GM12878 (cell line): Measurements from ENCODE around the gene FUBP1. TPM values are rescaled to one million over a fixed set of nuclear protein-coding genes. Genes with fewer than 3 reads are reported as not detected.

Experiments used
- ATAC-seq: fragments of 200-7000 bp; cut with Tn5 transposase; 3 replicates; pipeline ENCODE4 v1.9.1; 2020; ENCODE audit warnings: mild to moderate bottlenecking, moderate library complexity
- BruUV-seq: library from RNA; stranded (reverse); fragments of 400-500 nt; replicated peaks from 2 replicates; lab custom pipeline; 2021; lab: Mats Ljungman, UMichigan
- CTCF ChIA-PET: fragments of 300-600 bp; sonication (Branson Sonifier 250); formaldehyde crosslinking; extraction: SDS; loops from one replicate; lab custom pipeline; 2021; ENCODE audit warnings: inconsistent platforms; lab: Yijun Ruan, JAX
- POLR2A ChIA-PET: fragments of 350-600 bp; formaldehyde crosslinking; extraction: SDS; loops from one replicate; lab custom pipeline; 2021; ENCODE audit warnings: inconsistent platforms; lab: Charles Lee
- RAD21 ChIA-PET: fragments of 300-600 bp; sonication (Branson Sonifier 250); formaldehyde crosslinking; loops from one replicate; lab custom pipeline; 2023; ENCODE audit warnings: antibody characterized with exemption; ENCODE audit not compliant: unreplicated experiment; lab: Charles Lee
- SMC1A ChIA-PET: fragments of 300-600 bp; sonication (Branson Sonifier 250); formaldehyde crosslinking; loops from one replicate; lab custom pipeline; 2023; ENCODE audit not compliant: unreplicated experiment, uncharacterized antibody; lab: Charles Lee
- DNase-seq: peaks from one replicate; pipeline ENCODE4 v3.0.0-alpha.2; 2011; ENCODE audit warnings: low read depth, low spot score
- FAIRE-seq: peaks from 3 replicates; lab custom pipeline; 2011; peaks lifted over from hg19 to GRCh38; lab: Jason Lieb, UNC
- H2AFZ ChIP-seq: 2 replicates; pipeline ENCODE4 v1.6.0; 2011; ENCODE audit warnings: low read depth, low read length, control low read depth; ENCODE audit not compliant: control insufficient read depth
- H3K27ac ChIP-seq: 2 replicates; pipeline ENCODE4 v1.5.1; 2011; ENCODE audit warnings: control low read depth; ENCODE audit not compliant: control insufficient read depth, insufficient read depth
- H3K27me3 ChIP-seq, 2 experiments: replicated peaks in 1 of 2; 2 replicates each; pipeline versions ENCODE4 v1.6.0 to v1.6.1; 2011; ENCODE audit warnings: low read length in 1 of 2; ENCODE audit not compliant: control insufficient read depth in 2 of 2, insufficient read depth in 2 of 2
- H3K36me3 ChIP-seq, 2 experiments: 2 replicates each; pipeline ENCODE4 v1.5.1; 2011; ENCODE audit warnings: low read length in 1 of 2; ENCODE audit not compliant: control insufficient read depth in 2 of 2, insufficient read depth in 2 of 2
- H3K4me1 ChIP-seq: 2 replicates; pipeline ENCODE4 v1.6.1; 2011; ENCODE audit warnings: mild to moderate bottlenecking, low read length, moderate library complexity, mixed read lengths; ENCODE audit not compliant: control insufficient read depth, insufficient read depth
- H3K4me2 ChIP-seq: 2 replicates; pipeline ENCODE4 v1.6.0; 2011; ENCODE audit warnings: control low read depth; ENCODE audit not compliant: control insufficient read depth, insufficient read depth
- H3K4me3 ChIP-seq: fragments of 200-600 bp; sonication (generic); 2 replicates; pipeline ENCODE4 v1.5.1; 2016
- H3K79me2 ChIP-seq: 2 replicates; pipeline ENCODE4 v1.6.0; 2011; ENCODE audit warnings: low read length; ENCODE audit not compliant: control insufficient read depth, insufficient read depth
- H3K9ac ChIP-seq: 2 replicates; pipeline ENCODE4 v1.8.0; 2011; ENCODE audit warnings: low read length, control low read depth, mixed read lengths; ENCODE audit not compliant: control insufficient read depth, insufficient read depth
- H3K9me3 ChIP-seq: replicated peaks from 3 replicates; pipeline ENCODE4 v1.5.1; 2011; ENCODE audit warnings: mild to moderate bottlenecking, low read length; ENCODE audit not compliant: control insufficient read depth, insufficient read depth
- H4K20me1 ChIP-seq: 2 replicates; pipeline ENCODE4 v1.6.0; 2011; ENCODE audit not compliant: control insufficient read depth, insufficient read depth
- BCL11A ChIP-seq: IDR thresholded peaks from 2 replicates; pipeline ENCODE4 v1.6.1; 2011; ENCODE audit warnings: low read depth, low read length
- CBX5 ChIP-seq: sonication (generic); IDR thresholded peaks from 2 replicates; pipeline ENCODE4 v1.6.1; 2016; ENCODE audit warnings: low read depth, moderate library complexity, mild to moderate bottlenecking, inconsistent platforms
- KDM1A ChIP-seq: fragments of 200-600 bp; sonication (generic); IDR thresholded peaks from 2 replicates; pipeline ENCODE4 v1.6.1; 2016; ENCODE audit warnings: borderline replicate concordance
- RAD51 ChIP-seq: fragments of 450-650 bp; IDR thresholded peaks from 2 replicates; pipeline ENCODE4 v1.6.1; 2016; ENCODE audit warnings: moderate library complexity, mild to moderate bottlenecking, inconsistent platforms
- SPI1 ChIP-seq: IDR thresholded peaks from 2 replicates; pipeline ENCODE4 v1.6.1; 2011; ENCODE audit warnings: low read depth, mild to moderate bottlenecking, low read length, moderate library complexity, borderline replicate concordance; ENCODE audit not compliant: insufficient read depth
- YBX1 ChIP-seq: fragments of 450-650 bp; IDR thresholded peaks from 2 replicates; pipeline ENCODE4 v1.6.1; 2016; ENCODE audit warnings: antibody characterized with exemption
- ZNF207 ChIP-seq: fragments of 450-650 bp; IDR thresholded peaks from 2 replicates; pipeline ENCODE4 v1.6.1; 2014; ENCODE audit warnings: antibody characterized with exemption, mild to moderate bottlenecking, borderline replicate concordance
- WGBS: methylation state at CpG from one replicate; pipeline ENCODE4 v1.1.6; 2016; ENCODE audit warnings: low lambda C conversion rate; ENCODE audit not compliant: insufficient replicate concordance, insufficient coverage; ENCODE audit errors: missing lambda C conversion rate; 5-methylcytosine and 5-hydroxymethylcytosine counted together
- in situ Hi-C: fragments of 300-500 bp; cut with MboI; formaldehyde crosslinking; loops from 9 replicates; pipeline ENCODE4 v1.14.3; 2018; ENCODE audit warnings: mixed read lengths
- intact Hi-C: fragments of 100-400 bp; cut with micrococcal nuclease; formaldehyde crosslinking; loops from one replicate; pipeline ENCODE4 v1.14.2; 2022; ENCODE audit not compliant: unreplicated experiment
- polyA plus RNA-seq, 11 experiments: library from polyadenylated mRNA; depleted of rRNA in 4 of 11; unstranded in 6 of 11; stranded (reverse) in 5 of 11; fragments of >200 nt; fragmentation: Nextera tagmentation in 4 of 11; fragmentation: Illumina TruSeq in 1 of 11; extraction: Ambion mirVana in 4 of 11; extraction: Trizol in 1 of 11; gene quantifications; 1 replicate in 1 of 11; 2 replicates in 10 of 11; pipeline versions ENCODE4 v1.2.1 to v1.2.3, GENCODE V29; 2011 to 2016; ENCODE audit warnings: inconsistent platforms in 2 of 11, missing spikeins in 2 of 11, low read depth in 1 of 11
- total RNA-seq, 4 experiments: library from RNA; depleted of rRNA in 3 of 4; stranded (reverse); fragments of >200 nt in 3 of 4; fragmentation: Illumina TruSeq in 1 of 4; extraction: Trizol in 1 of 4; gene quantifications; 2 replicates each; pipeline versions ENCODE4 v1.2.1 to v1.2.3, GENCODE V29; 2013 to 2021
- TF ChIP-seq, protein P1 (sequence below): fragments of 450-650 bp; conservative IDR thresholded peaks from 2 replicates; pipeline ENCODE4 v1.6.1; 2017; ENCODE audit warnings: mild to moderate bottlenecking, moderate library complexity

FUBP1 gene
- total and polyA plus RNA-seq, 10 of the 15 experiments (the other 5 are each of a cell fraction or from before 2014, with no cell fraction given): 110 to 343 (median 191) TPM

DNA sequence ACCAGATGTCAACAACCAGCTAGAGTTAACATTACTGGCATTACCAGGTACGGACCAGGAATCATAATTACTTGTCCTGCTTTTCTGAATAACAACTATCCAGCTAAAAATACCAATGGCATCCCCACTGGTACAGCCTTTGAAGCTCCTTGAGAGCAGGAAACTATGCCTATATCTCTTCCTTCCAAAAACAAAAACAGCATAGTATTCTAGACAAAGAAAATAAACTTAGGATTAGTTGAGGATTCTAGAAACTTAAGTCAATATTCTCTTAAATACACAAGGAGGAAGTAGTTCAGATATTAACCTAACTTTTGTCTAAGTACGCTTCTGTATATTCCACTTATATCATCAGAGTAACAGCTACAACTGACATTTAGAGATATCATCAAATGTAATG lies 3.0 kb downstream of the FUBP1 start:
- no peak for DNase-seq
- in situ Hi-C loops (no loop called here), intact Hi-C loops (loop anchor here (2.0 to 5.0 kb wide), 5 partner anchors 139 to 1039 kb away; partner anchors contain the start of gene ZZZ3)
- peak overlapping the region; percentile 95 for H3K4me3 ChIP-seq
- H3K4me1 ChIP-seq: no peaks in the 10 kb centered on the region; the same call in 1 of the 2 replicates
- no peaks in the 10 kb centered on the region for H3K9me3 ChIP-seq
- FAIRE-seq: no peak
- POLR2A ChIA-PET: interaction anchor here (0.7 to 11.4 kb wide), 6 partner anchors 13 to 39 kb away, joined by 3 to 312 read pairs (median 3); partner anchors contain the start of gene DNAJB4
- peak overlapping the region; percentile 86 for H3K4me2 ChIP-seq
- H3K79me2 ChIP-seq: peaks cover 95% of the 10 kb centered on the region
- CTCF ChIA-PET: interaction anchor here (0.6 to 5.6 kb wide), 8 partner anchors 8 to 139 kb away, joined by 3 to 73 read pairs (median 4); partner anchors contain the start of gene DNAJB4
- peaks cover 0 to 13% of the 10 kb centered on the region in 2 experiments; a peak in 1 of 4 replicates for H3K36me3 ChIP-seq
- no peak for ATAC-seq
- no peaks in the 10 kb centered on the region for H3K27me3 ChIP-seq
- BruUV-seq: TSS peak; percentile 8
- SMC1A ChIA-PET: interaction anchor here (0.5 to 4.5 kb wide), 18 partner anchors 10 to 710 kb away, joined by 3 to 89 read pairs (median 3); partner anchors contain the start of gene DNAJB4
- WGBS: 0% methylated on average over 2 of the region's 2 CpGs
- H3K27ac ChIP-seq: no peak overlapping the region
- RAD21 ChIA-PET: interaction anchor here (0.6 to 9.7 kb wide), 10 partner anchors 21 to 309 kb away, joined by 3 to 158 read pairs (median 4); partner anchors contain the start of gene DNAJB4
- no peak overlapping the region for H2AFZ ChIP-seq
- TF ChIP-seq ZNF207 (no peak), KDM1A (no peak), CBX5 (no peak), BCL11A (no peak), YBX1 (no peak), RAD51 (no peak), SPI1 (no peak)
- TF ChIP-seq, protein P1, sequence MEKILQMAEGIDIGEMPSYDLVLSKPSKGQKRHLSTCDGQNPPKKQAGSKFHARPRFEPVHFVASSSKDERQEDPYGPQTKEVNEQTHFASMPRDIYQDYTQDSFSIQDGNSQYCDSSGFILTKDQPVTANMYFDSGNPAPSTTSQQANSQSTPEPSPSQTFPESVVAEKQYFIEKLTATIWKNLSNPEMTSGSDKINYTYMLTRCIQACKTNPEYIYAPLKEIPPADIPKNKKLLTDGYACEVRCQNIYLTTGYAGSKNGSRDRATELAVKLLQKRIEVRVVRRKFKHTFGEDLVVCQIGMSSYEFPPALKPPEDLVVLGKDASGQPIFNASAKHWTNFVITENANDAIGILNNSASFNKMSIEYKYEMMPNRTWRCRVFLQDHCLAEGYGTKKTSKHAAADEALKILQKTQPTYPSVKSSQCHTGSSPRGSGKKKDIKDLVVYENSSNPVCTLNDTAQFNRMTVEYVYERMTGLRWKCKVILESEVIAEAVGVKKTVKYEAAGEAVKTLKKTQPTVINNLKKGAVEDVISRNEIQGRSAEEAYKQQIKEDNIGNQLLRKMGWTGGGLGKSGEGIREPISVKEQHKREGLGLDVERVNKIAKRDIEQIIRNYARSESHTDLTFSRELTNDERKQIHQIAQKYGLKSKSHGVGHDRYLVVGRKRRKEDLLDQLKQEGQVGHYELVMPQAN: no peak
- H4K20me1 ChIP-seq: peaks cover 17% of the 10 kb centered on the region
- peak overlapping the region; percentile 100 for H3K9ac ChIP-seq
